GM23338 (cell line): ENCODE measurements around the gene MYH6.

Experiments used
- CTCF ChIP-seq, 2 experiments: fragments of 200-600 bp in 1 of 2; sonication (generic) in 1 of 2; conservative IDR thresholded peaks; 2 replicates each; pipeline versions ENCODE4 v1.5.1 to v1.6.1; 2016 to 2017; ENCODE audit warnings: antibody characterized with exemption in 2 of 2, low read depth in 2 of 2, mild to moderate bottlenecking in 2 of 2, moderate library complexity in 1 of 2
- POLR2AphosphoS5 ChIP-seq: IDR thresholded peaks from 2 replicates; pipeline ENCODE4 v1.6.1; 2016; ENCODE audit warnings: antibody characterized with exemption, low read depth
- REST ChIP-seq: IDR thresholded peaks from one replicate; pipeline ENCODE4 v1.6.1; 2018; ENCODE audit warnings: antibody characterized with exemption; ENCODE audit not compliant: unreplicated experiment
- ZNF331 ChIP-seq: fragments of 250-450 bp; sonication (Bioruptor Pico); IDR thresholded peaks from 2 replicates; pipeline ENCODE4 v1.5.0; 2020; ENCODE audit warnings: low read depth, mild to moderate bottlenecking, moderate library complexity

GRCh38 chr14:23346693-23347405, 61.2 kb downstream of the MYH6 start:
- no peak for TF ChIP-seq CTCF (conservative IDR thresholded peaks at IDR 0.05; ENCODE audit: low read depth in 2 of 2)
- no peak for TF ChIP-seq ZNF331 (CRISPR knock-in tag)
- TF ChIP-seq REST, result no peak
- TF ChIP-seq POLR2AphosphoS5, result no peak
